HK-2 (cell line): ENCODE measurements around the gene MUC21.
"Not testable (repeated sequence)": the region's sequence is repeated elsewhere in the genome, so short reads cannot be mapped to it uniquely, and the experiment has no call there.

Experiments used
- DNase-seq: peaks from one replicate; pipeline ENCODE4 v3.0.0-alpha.2; 2018; ENCODE audit not compliant: unreplicated experiment

The MUC21 gene

GRCh38 chr6:31008165-31008564, 24.6 kb downstream of the MUC21 start:
- DNase-seq, result no peak

GRCh38 chr6:31009731-31010130, 26.2 kb downstream of the MUC21 start:
- no peak for DNase-seq

- DNase-seq, result peak; percentile 48
These were observed 27.0 kb downstream of the MUC21 start, which contains the start of gene MUC22 for GRCh38 chr6:31010393-31011060. MUC22 (plus strand) TSS chr6:31010474; CDS start chr6:31010707, 233 bp downstream.

- no peak for DNase-seq
These were observed 27.6 kb downstream of the MUC21 start for GRCh38 chr6:31011153-31011552.

GRCh38 chr6:31016659-31017299, 33.3 kb downstream of the MUC21 start:
- DNase-seq, result no peak

- not testable (repeated sequence) for DNase-seq
These were observed 33.9 kb downstream of the MUC21 start for GRCh38 chr6:31017436-31017835.

GRCh38 chr6:31020057-31020456, 36.5 kb downstream of the MUC21 start:
- DNase-seq, result no peak

GRCh38 chr6:31020631-31021255, 37.2 kb downstream of the MUC21 start:
- DNase-seq, result not testable (repeated sequence)

- not testable (repeated sequence) for DNase-seq
These were observed 38.4 kb downstream of the MUC21 start for GRCh38 chr6:31021705-31022531.

GRCh38 chr6:31025595-31025994, 42.1 kb downstream of the MUC21 start:
- no peak for DNase-seq

- DNase-seq, result no peak
These were observed 47.6 kb downstream of the MUC21 start for GRCh38 chr6:31031095-31031494.

GRCh38 chr6:31033075-31033474, 49.6 kb downstream of the MUC21 start:
- DNase-seq, result no peak

GRCh38 chr6:31035862-31036497, 52.5 kb downstream of the MUC21 start:
- no peak for DNase-seq

GRCh38 chr6:31037169-31037568, 53.7 kb downstream of the MUC21 start:
- DNase-seq, result no peak

- no peak for DNase-seq
These were observed 54.2 kb downstream of the MUC21 start for GRCh38 chr6:31037682-31038081.

GRCh38 chr6:31038559-31038958, 55.0 kb downstream of the MUC21 start:
- DNase-seq, result no peak
